ENCODE measurements around the gene CIDEA.

The CIDEA gene

GRCh38 chr18:12306752-12307700 is 52.9 kb downstream of the CIDEA start:
- H3K9me3 ChIP-seq (ENCODE audit: low read length) = peaks cover 3% of the 10 kb centered on the region
- H3K9ac ChIP-seq (ENCODE audit: low read length) = peak overlapping the region; percentile 75
- H3K4me3 ChIP-seq (ENCODE audit: low read depth in 1 of 2, low read length in 2 of 2) = peak overlapping the region; percentile 87 to 91
- peak overlapping the region; percentile 97 for H3K27ac ChIP-seq (ENCODE audit: low read depth, low read length)
- peaks cover 37% of the 10 kb centered on the region for H3K4me1 ChIP-seq (ENCODE audit: insufficient read depth, low read length)
- H3K27me3 ChIP-seq (ENCODE audit: control insufficient read depth in 1 of 2, insufficient read depth in 2 of 2, low read length in 2 of 2) = no peaks in the 10 kb centered on the region
- peaks cover 18% of the 10 kb centered on the region for H3K36me3 ChIP-seq (ENCODE audit: insufficient read depth, low read length)

GRCh38 chr18:12307701-12308385 is 53.7 kb downstream of the CIDEA start, which contains the start of gene TUBB6:
Gene TUBB6 (plus strand): TSS chr18:12308241. CDS start chr18:12308293, 52 bp downstream.
- Histone ChIP-seq H3K36me3 (ENCODE audit: insufficient read depth, low read length) (peaks cover 24% of the 10 kb centered on the region), H3K4me3 (ENCODE audit: low read depth in 1 of 2, low read length in 2 of 2) (peak within 1 kb of the TSS; percentile 88 to 91), H3K9ac (ENCODE audit: low read length) (peak within 1 kb of the TSS; percentile 92), H3K4me1 (ENCODE audit: insufficient read depth, low read length) (peaks cover 37% of the 10 kb centered on the region), H3K9me3 (ENCODE audit: low read length) (peaks cover 8% of the 10 kb centered on the region), H3K27me3 (ENCODE audit: control insufficient read depth in 1 of 2, insufficient read depth in 2 of 2, low read length in 2 of 2) (no peaks in the 10 kb centered on the region), H3K27ac (ENCODE audit: low read depth, low read length) (peak within 1 kb of the TSS; percentile 97)

GRCh38 chr18:12308386-12309100 is 54.4 kb downstream of the CIDEA start:
- H3K27me3 ChIP-seq (ENCODE audit: control insufficient read depth in 1 of 2, insufficient read depth in 2 of 2, low read length in 2 of 2) = no peaks in the 10 kb centered on the region
- peak overlapping the region; percentile 92 for H3K9ac ChIP-seq (ENCODE audit: low read length)

GRCh38 chr18:12309683-12310198 is 55.6 kb downstream of the CIDEA start:
- Histone ChIP-seq H3K27ac (ENCODE audit: low read depth, low read length) (peak overlapping the region; percentile 95), H3K4me3 (ENCODE audit: low read depth in 1 of 2, low read length in 2 of 2) (peak overlapping the region; percentile 88), H3K27me3 (ENCODE audit: control insufficient read depth in 1 of 2, insufficient read depth in 2 of 2, low read length in 2 of 2) (no peaks in the 10 kb centered on the region), H3K9ac (ENCODE audit: low read length) (peak overlapping the region; percentile 92), H3K4me1 (ENCODE audit: insufficient read depth, low read length) (peaks cover 54% of the 10 kb centered on the region), H3K9me3 (ENCODE audit: low read length) (peaks cover 8% of the 10 kb centered on the region), H3K36me3 (ENCODE audit: insufficient read depth, low read length) (peaks cover 39% of the 10 kb centered on the region)

More at GRCh38 chr18:12308386-12309100, 54.4 kb downstream of the CIDEA start:
- Histone ChIP-seq H3K4me3 (ENCODE audit: low read depth in 1 of 2, low read length in 2 of 2) (peak overlapping the region; percentile 88), H3K27ac (ENCODE audit: low read depth, low read length) (peak overlapping the region; percentile 95), H3K4me1 (ENCODE audit: insufficient read depth, low read length) (peaks cover 44% of the 10 kb centered on the region), H3K36me3 (ENCODE audit: insufficient read depth, low read length) (peaks cover 31% of the 10 kb centered on the region), H3K9me3 (ENCODE audit: low read length) (peaks cover 8% of the 10 kb centered on the region)

GRCh38 chr18:12310762-12311161 is 56.6 kb downstream of the CIDEA start:
- H3K4me3 ChIP-seq (ENCODE audit: low read depth in 1 of 2, low read length in 2 of 2) = peak overlapping the region in 1 of 2 donors; percentile 88

GRCh38 chr18:12312976-12313375 is 58.8 kb downstream of the CIDEA start:
- H3K4me1 ChIP-seq (ENCODE audit: insufficient read depth, low read length) = peaks cover 66% of the 10 kb centered on the region
- no peaks in the 10 kb centered on the region for H3K27me3 ChIP-seq (ENCODE audit: control insufficient read depth in 1 of 2, insufficient read depth in 2 of 2, low read length in 2 of 2)
- H3K27ac ChIP-seq (ENCODE audit: low read depth, low read length) = peak overlapping the region; percentile 46
- no peak overlapping the region for H3K4me3 ChIP-seq (ENCODE audit: low read depth in 1 of 2, low read length in 2 of 2)
- H3K9me3 ChIP-seq (ENCODE audit: low read length) = peaks cover 8% of the 10 kb centered on the region
- peaks cover 39% of the 10 kb centered on the region for H3K36me3 ChIP-seq (ENCODE audit: insufficient read depth, low read length)
- no peak overlapping the region for H3K9ac ChIP-seq (ENCODE audit: low read length)

More at GRCh38 chr18:12310762-12311161, 56.6 kb downstream of the CIDEA start:
- H3K4me1 ChIP-seq (ENCODE audit: insufficient read depth, low read length) = peaks cover 59% of the 10 kb centered on the region
- H3K9ac ChIP-seq (ENCODE audit: low read length) = no peak overlapping the region
- H3K27ac ChIP-seq (ENCODE audit: low read depth, low read length) = peak overlapping the region; percentile 21
- peaks cover 8% of the 10 kb centered on the region for H3K9me3 ChIP-seq (ENCODE audit: low read length)
- no peaks in the 10 kb centered on the region for H3K27me3 ChIP-seq (ENCODE audit: control insufficient read depth in 1 of 2, insufficient read depth in 2 of 2, low read length in 2 of 2)
- peaks cover 39% of the 10 kb centered on the region for H3K36me3 ChIP-seq (ENCODE audit: insufficient read depth, low read length)

GRCh38 chr18:12313530-12314245 is 59.5 kb downstream of the CIDEA start:
- peaks cover 8% of the 10 kb centered on the region for H3K9me3 ChIP-seq (ENCODE audit: low read length)
- peak overlapping the region; percentile 41 for H3K9ac ChIP-seq (ENCODE audit: low read length)
- no peaks in the 10 kb centered on the region for H3K27me3 ChIP-seq (ENCODE audit: control insufficient read depth in 1 of 2, insufficient read depth in 2 of 2, low read length in 2 of 2)
- peaks cover 39% of the 10 kb centered on the region for H3K36me3 ChIP-seq (ENCODE audit: insufficient read depth, low read length)
- H3K27ac ChIP-seq (ENCODE audit: low read depth, low read length) = peak overlapping the region; percentile 68
- peak overlapping the region in 1 of 2 donors; percentile 8 for H3K4me3 ChIP-seq (ENCODE audit: low read depth in 1 of 2, low read length in 2 of 2)
- peaks cover 73% of the 10 kb centered on the region for H3K4me1 ChIP-seq (ENCODE audit: insufficient read depth, low read length)

GRCh38 chr18:12314591-12315305 is 60.6 kb downstream of the CIDEA start:
- peaks cover 8% of the 10 kb centered on the region for H3K9me3 ChIP-seq (ENCODE audit: low read length)
- peak overlapping the region in 1 of 2 donors; percentile 8 for H3K4me3 ChIP-seq (ENCODE audit: low read depth in 1 of 2, low read length in 2 of 2)
- peak overlapping the region; percentile 68 for H3K27ac ChIP-seq (ENCODE audit: low read depth, low read length)
- H3K36me3 ChIP-seq (ENCODE audit: insufficient read depth, low read length) = peaks cover 35% of the 10 kb centered on the region
- H3K4me1 ChIP-seq (ENCODE audit: insufficient read depth, low read length) = peaks cover 71% of the 10 kb centered on the region
- no peaks in the 10 kb centered on the region for H3K27me3 ChIP-seq (ENCODE audit: control insufficient read depth in 1 of 2, insufficient read depth in 2 of 2, low read length in 2 of 2)
- peak overlapping the region; percentile 41 for H3K9ac ChIP-seq (ENCODE audit: low read length)

GRCh38 chr18:12315490-12315889 is 61.3 kb downstream of the CIDEA start:
- no peak overlapping the region for H3K4me3 ChIP-seq (ENCODE audit: low read depth in 1 of 2, low read length in 2 of 2)
- peak overlapping the region; percentile 68 for H3K27ac ChIP-seq (ENCODE audit: low read depth, low read length)
- peaks cover 8% of the 10 kb centered on the region for H3K9me3 ChIP-seq (ENCODE audit: low read length)
- peaks cover 33% of the 10 kb centered on the region for H3K36me3 ChIP-seq (ENCODE audit: insufficient read depth, low read length)
- H3K4me1 ChIP-seq (ENCODE audit: insufficient read depth, low read length) = peaks cover 66% of the 10 kb centered on the region
- H3K27me3 ChIP-seq (ENCODE audit: control insufficient read depth in 1 of 2, insufficient read depth in 2 of 2, low read length in 2 of 2) = no peaks in the 10 kb centered on the region
- peak overlapping the region; percentile 29 for H3K9ac ChIP-seq (ENCODE audit: low read length)

- Histone ChIP-seq H3K9ac (ENCODE audit: low read length) (no peak overlapping the region), H3K4me3 (ENCODE audit: low read depth in 1 of 2, low read length in 2 of 2) (no peak overlapping the region), H3K27ac (ENCODE audit: low read depth, low read length) (peak overlapping the region; percentile 41), H3K9me3 (ENCODE audit: low read length) (peaks cover 8% of the 10 kb centered on the region), H3K36me3 (ENCODE audit: insufficient read depth, low read length) (peaks cover 33% of the 10 kb centered on the region), H3K4me1 (ENCODE audit: insufficient read depth, low read length) (peaks cover 68% of the 10 kb centered on the region), H3K27me3 (ENCODE audit: control insufficient read depth in 1 of 2, insufficient read depth in 2 of 2, low read length in 2 of 2) (no peaks in the 10 kb centered on the region)
Measured at GRCh38 chr18:12315911-12316310, 61.8 kb downstream of the CIDEA start.
